ENCODE measurements around the gene TP53BP2. TPM values are rescaled to one million over a fixed set of nuclear protein-coding genes. Genes with fewer than 3 reads are reported as not detected.
A peak's percentile ranks its signal among the peaks of the same experiment; 100 is the strongest.
"Not testable (repeated sequence)": the region's sequence is repeated elsewhere in the genome, so short reads cannot be mapped to it uniquely, and the experiment has no call there.

The TP53BP2 gene
- total and polyA plus RNA-seq, 8 donors, result 51.8 to 58.6 (median 55.9) TPM

GRCh38 chr1:223815865-223816264, 29.9 kb downstream of the TP53BP2 start:
- intact Hi-C loops (cut with DNase I), result no loop called here
- peaks cover 0 to 63% of the 10 kb centered on the region in 2 donors for H3K36me3 ChIP-seq
- TF ChIP-seq CTCF (IDR thresholded peaks at IDR 0.05), result no peak
- peak overlapping the region in 1 of 2 donors; percentile 45 for H3K27ac ChIP-seq
- DNase-seq (no peak), ATAC-seq (peak; percentile 45)
- H3K4me1 ChIP-seq, result peaks cover 0 to 24% of the 10 kb centered on the region in 2 donors
- no peak overlapping the region for H3K4me3 ChIP-seq
- H3K9me3 ChIP-seq, result no peaks in the 10 kb centered on the region
- no peaks in the 10 kb centered on the region for H3K27me3 ChIP-seq

- DNase-seq, result no peak
- peak; percentile 75 for ATAC-seq
- H3K9me3 ChIP-seq, result no peaks in the 10 kb centered on the region
- intact Hi-C loops (cut with DNase I), result no loop called here
- no peak for TF ChIP-seq CTCF (IDR thresholded peaks at IDR 0.05)
- H3K4me1 ChIP-seq, result peaks cover 0 to 23% of the 10 kb centered on the region in 2 donors
- no peak overlapping the region for H3K4me3 ChIP-seq
- H3K36me3 ChIP-seq, result peaks cover 0 to 57% of the 10 kb centered on the region in 2 donors
- no peaks in the 10 kb centered on the region for H3K27me3 ChIP-seq
- peak overlapping the region in 1 of 2 donors; percentile 45 for H3K27ac ChIP-seq
Measured at GRCh38 chr1:223815020-223815853, 30.5 kb downstream of the TP53BP2 start.

GRCh38 chr1:223813645-223814044, 32.1 kb downstream of the TP53BP2 start:
- intact Hi-C loops (cut with DNase I), result no loop called here
- DNase-seq (no peak), ATAC-seq (no peak)
- H3K36me3 ChIP-seq, result peaks cover 0 to 60% of the 10 kb centered on the region in 2 donors
- no peak overlapping the region for H3K4me3 ChIP-seq
- H3K27ac ChIP-seq, result no peak overlapping the region
- no peaks in the 10 kb centered on the region for H3K9me3 ChIP-seq
- peaks cover 0 to 13% of the 10 kb centered on the region in 2 donors for H3K4me1 ChIP-seq
- no peaks in the 10 kb centered on the region for H3K27me3 ChIP-seq
- no peak for TF ChIP-seq CTCF (IDR thresholded peaks at IDR 0.05)

- no peaks in the 10 kb centered on the region for H3K9me3 ChIP-seq
- no peaks in the 10 kb centered on the region for H3K27me3 ChIP-seq
- no peak overlapping the region for H3K27ac ChIP-seq
- intact Hi-C loops (cut with DNase I), result no loop called here
- H3K36me3 ChIP-seq, result peaks cover 0 to 56% of the 10 kb centered on the region in 2 donors
- peaks cover 0 to 13% of the 10 kb centered on the region in 2 donors for H3K4me1 ChIP-seq
- ATAC-seq, result peak; percentile 64
- H3K4me3 ChIP-seq, result no peak overlapping the region
- TF ChIP-seq CTCF (IDR thresholded peaks at IDR 0.05), result peak; percentile 10 to 30
- DNase-seq, result peak in 1 of 4 donors; percentile 31
Measured at GRCh38 chr1:223811634-223812101, 34.1 kb downstream of the TP53BP2 start.

GRCh38 chr1:223810586-223810985, 35.2 kb downstream of the TP53BP2 start:
- H3K4me3 ChIP-seq, result no peak overlapping the region
- no peaks in the 10 kb centered on the region for H3K9me3 ChIP-seq
- H3K4me1 ChIP-seq, result peaks cover 0 to 11% of the 10 kb centered on the region in 2 donors
- TF ChIP-seq CTCF (IDR thresholded peaks at IDR 0.05), result no peak
- no peak overlapping the region for H3K27ac ChIP-seq
- H3K36me3 ChIP-seq, result peaks cover 0 to 67% of the 10 kb centered on the region in 2 donors
- DNase-seq (no peak), ATAC-seq (no peak)
- no peaks in the 10 kb centered on the region for H3K27me3 ChIP-seq
- intact Hi-C loops (cut with DNase I), result no loop called here

GRCh38 chr1:223809905-223810304, 35.8 kb downstream of the TP53BP2 start:
- H3K27me3 ChIP-seq; H3K27ac ChIP-seq; intact Hi-C loops (cut with DNase I); H3K4me1 ChIP-seq; H3K9me3 ChIP-seq; ATAC-seq; H3K4me3 ChIP-seq; DNase-seq: not testable (repeated sequence)
- peaks cover 0 to 71% of the 10 kb centered on the region in 2 donors for H3K36me3 ChIP-seq
